GM19324 (cell line): ENCODE measurements around the gene EVX2.

Experiments used
- ATAC-seq: cut with Tn5 transposase; IDR thresholded peaks from one replicate; pipeline ENCODE4 v1.9.1; 2021; ENCODE audit warnings: mild to moderate bottlenecking, moderate library complexity; ENCODE audit not compliant: unreplicated experiment, low FRiP score

EVX2 gene

GRCh38 chr2:176097820-176098365 lies 14.1 kb upstream of the EVX2 start:
- no peak for ATAC-seq

- peak; percentile 88 for ATAC-seq
Measured at GRCh38 chr2:176096986-176097819, 13.4 kb upstream of the EVX2 start.

- ATAC-seq = no peak
Measured at GRCh38 chr2:176096243-176096985, 12.7 kb upstream of the EVX2 start.

- ATAC-seq = no peak
Measured at GRCh38 chr2:176095421-176095820, 11.7 kb upstream of the EVX2 start.

- ATAC-seq = no peak
Measured at GRCh38 chr2:176094349-176094748, 10.6 kb upstream of the EVX2 start.

GRCh38 chr2:176093898-176094249 lies 10.1 kb upstream of the EVX2 start:
- ATAC-seq = no peak

- no peak for ATAC-seq
Measured at GRCh38 chr2:176093145-176093897, 9.6 kb upstream of the EVX2 start.

GRCh38 chr2:176092270-176093144 lies 8.7 kb upstream of the EVX2 start, which contains the start of gene HOXD13:
TSS of gene HOXD13 (plus strand) at chr2:176092721. CDS start at chr2:176092891, 170 bp downstream.
- no peak for ATAC-seq

GRCh38 chr2:176091329-176092258 lies 7.8 kb upstream of the EVX2 start:
- ATAC-seq = no peak

GRCh38 chr2:176090862-176091261 lies 7.1 kb upstream of the EVX2 start:
- ATAC-seq = no peak

GRCh38 chr2:176089843-176090395 lies 6.2 kb upstream of the EVX2 start:
- ATAC-seq = no peak

- no peak for ATAC-seq
Measured at GRCh38 chr2:176088937-176089842, 5.4 kb upstream of the EVX2 start.

- ATAC-seq = no peak
Measured at GRCh38 chr2:176088048-176088936, 4.5 kb upstream of the EVX2 start.

- ATAC-seq = no peak
Measured at GRCh38 chr2:176087330-176088047, 3.7 kb upstream of the EVX2 start.

- ATAC-seq = no peak
Measured at GRCh38 chr2:176085861-176086771, 2.4 kb upstream of the EVX2 start.
